ENCODE results near the gene ITGAD. TPM values are rescaled to one million over a fixed set of nuclear protein-coding genes. Genes with fewer than 3 reads are reported as not detected.

Gene ITGAD
- total and polyA plus RNA-seq, 2 of the 13 experiments (the other 11 are each of a cell fraction or from before 2014, with no cell fraction given), result not detected

- 0 out of 2 replicates have a peak, but pooled peaks have one; percentile 79 for TF ChIP-seq FOXO4 (CRISPR knock-in tag; conservative IDR thresholded peaks at IDR 0.05)
- TF ChIP-seq ZNF234 (CRISPR knock-in tag; conservative IDR thresholded peaks at IDR 0.05), result no peak
- no peak for TF ChIP-seq TFE3 (CRISPR knock-in tag; IDR thresholded peaks at IDR 0.05)
- TF ChIP-seq IKZF4 (CRISPR knock-in tag; IDR thresholded peaks at IDR 0.05; ENCODE audit: borderline replicate concordance, low read depth, not compliant biosample characterization), result peak; percentile 36
- no peak for TF ChIP-seq ZNF367 (CRISPR knock-in tag; IDR thresholded peaks at IDR 0.05; ENCODE audit: borderline replicate concordance)
- peak; percentile 87 for TF ChIP-seq ZNF766 (CRISPR knock-in tag; IDR thresholded peaks at IDR 0.05; ENCODE audit: borderline replicate concordance)
- TF ChIP-seq ZNF747 (CRISPR knock-in tag; IDR thresholded peaks at IDR 0.05; ENCODE audit: borderline replicate concordance), result no peak; the same call in 1 of the 2 replicates
- TF ChIP-seq CENPT (CRISPR knock-in tag; IDR thresholded peaks at IDR 0.05; ENCODE audit: low read depth), result no peak
- TF ChIP-seq ISL2 (CRISPR knock-in tag; IDR thresholded peaks at IDR 0.05), result no peak
- TF ChIP-seq CSRNP1 (CRISPR knock-in tag; IDR thresholded peaks at IDR 0.05), result no peak
- peak; percentile 56 for TF ChIP-seq RXRA (CRISPR knock-in tag; IDR thresholded peaks at IDR 0.05)
- no peak for TF ChIP-seq TFDP1 (CRISPR knock-in tag; IDR thresholded peaks at IDR 0.05; ENCODE audit: borderline replicate concordance)
- TF ChIP-seq ZNF512 (CRISPR knock-in tag; IDR thresholded peaks at IDR 0.05), result no peak
- TF ChIP-seq HNF1B (CRISPR knock-in tag; IDR thresholded peaks at IDR 0.05), result peak; percentile 58; the same call in 1 of the 2 replicates
- no peak for TF ChIP-seq ZSCAN29 (CRISPR knock-in tag; conservative IDR thresholded peaks at IDR 0.05)
- TF ChIP-seq ZBTB1 (CRISPR knock-in tag; IDR thresholded peaks at IDR 0.05; ENCODE audit: borderline replicate concordance), result no peak
- TF ChIP-seq PREB (CRISPR knock-in tag; IDR thresholded peaks at IDR 0.05), result no peak
Measured at GRCh38 chr16:31371619-31372484, 21.3 kb upstream of the ITGAD start (continued).

All from HepG2 (cell line).